Bronchial epithelial cell (primary cell): ENCODE measurements around the gene NRXN3. TPM values are rescaled to one million over a fixed set of nuclear protein-coding genes. Genes with fewer than 3 reads are reported as not detected.

Source experiments
- DNase-seq: peaks from one replicate; pipeline ENCODE4 v3.0.0-alpha.2; 2010; ENCODE audit warnings: low read depth
- FAIRE-seq: peaks from 2 replicates; lab custom pipeline; 2011; peaks lifted over from hg19 to GRCh38; lab: Jason Lieb, UNC
- H3K27me3 ChIP-seq: 2 replicates; pipeline ENCODE4 v1.5.1; 2011; ENCODE audit warnings: low read length; ENCODE audit not compliant: control insufficient read depth, insufficient read depth
- H3K36me3 ChIP-seq: 2 replicates; pipeline ENCODE4 v1.5.1; 2011; ENCODE audit warnings: low read length; ENCODE audit not compliant: control insufficient read depth, insufficient read depth
- H3K4me3 ChIP-seq: 2 replicates; pipeline ENCODE4 v1.5.1; 2011; ENCODE audit warnings: mild to moderate bottlenecking, low read depth, low read length, control low read depth
- CTCF ChIP-seq: IDR thresholded peaks from 2 replicates; pipeline ENCODE4 v1.5.1; 2011; ENCODE audit warnings: mild to moderate bottlenecking, moderate library complexity, low read length, control low read depth, inconsistent platforms; ENCODE audit not compliant: insufficient read depth, severe bottlenecking
- total RNA-seq: library from RNA; depleted of rRNA; stranded (reverse); fragments of >200 nt; gene quantifications from 2 replicates; pipeline ENCODE4 v1.2.1, GENCODE V29; 2014

Gene NRXN3
- total RNA-seq, 1 donor from 2014 or later = under 0.01 TPM

- no peak for TF ChIP-seq CTCF
- Histone ChIP-seq H3K4me3 (no peak overlapping the region), H3K27me3 (no peaks in the 10 kb centered on the region), H3K36me3 (no peaks in the 10 kb centered on the region)
- DNase-seq (no peak), FAIRE-seq (no peak)
Observed at GRCh38 chr14:79321070-79321469, 1150.9 kb downstream of the NRXN3 start.

- no peaks in the 10 kb centered on the region for H3K27me3 ChIP-seq
- no peak for DNase-seq
- FAIRE-seq = no peak
- H3K4me3 ChIP-seq = no peak overlapping the region
- TF ChIP-seq CTCF = no peak
- H3K36me3 ChIP-seq = no peaks in the 10 kb centered on the region
Observed at GRCh38 chr14:79325071-79325470, 1154.9 kb downstream of the NRXN3 start.

DNA sequence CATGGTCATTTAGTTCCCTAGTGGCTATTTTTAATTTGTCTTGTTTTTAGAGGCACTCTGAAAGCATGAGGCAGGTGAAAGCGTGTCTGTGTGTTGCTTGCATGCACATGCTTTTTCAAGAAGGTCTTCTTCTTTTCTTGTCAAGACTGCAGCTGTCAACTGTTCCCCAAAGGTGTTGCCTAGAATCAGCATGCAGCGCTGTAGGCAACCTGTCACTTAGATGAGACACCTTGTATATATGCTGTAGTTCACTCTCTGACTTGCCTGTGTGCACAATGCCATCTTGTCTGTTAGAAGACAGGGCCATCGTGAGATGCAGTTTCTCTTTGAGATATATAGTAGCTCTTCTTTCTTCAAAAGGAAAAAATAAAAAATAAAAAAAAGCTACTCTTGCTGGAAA lies 1155.4 kb downstream of the NRXN3 start:
- no peak for FAIRE-seq
- Histone ChIP-seq H3K4me3 (no peak overlapping the region), H3K27me3 (no peaks in the 10 kb centered on the region), H3K36me3 (no peaks in the 10 kb centered on the region)
- no peak for DNase-seq
- no peak for TF ChIP-seq CTCF

GRCh38 chr14:79328863-79329262 lies 1158.7 kb downstream of the NRXN3 start:
- FAIRE-seq (no peak), DNase-seq (peak; percentile 9)
- no peak for TF ChIP-seq CTCF
- H3K36me3 ChIP-seq = no peaks in the 10 kb centered on the region
- no peaks in the 10 kb centered on the region for H3K27me3 ChIP-seq
- H3K4me3 ChIP-seq = no peak overlapping the region

DNA sequence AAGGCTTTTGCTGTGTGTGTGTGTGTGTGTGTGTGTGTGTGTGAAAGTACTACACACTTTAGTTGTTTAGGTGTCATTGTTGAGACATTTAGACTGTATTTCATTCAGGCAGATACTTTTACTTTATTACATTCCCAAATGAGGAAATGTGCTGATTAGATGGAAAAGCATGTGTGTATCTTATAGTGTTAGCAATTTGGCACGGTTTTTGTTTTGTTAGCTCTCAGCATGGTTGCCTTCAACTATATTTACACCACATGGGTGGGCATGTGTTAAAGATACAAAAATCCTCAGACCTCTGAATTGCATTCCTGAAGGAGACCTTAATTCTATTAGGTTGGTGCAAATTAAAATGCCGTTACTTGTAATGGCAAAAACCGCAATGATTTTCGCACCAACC lies 1161.7 kb downstream of the NRXN3 start:
- DNase-seq (no peak), FAIRE-seq (no peak)
- TF ChIP-seq CTCF = no peak
- no peaks in the 10 kb centered on the region for H3K36me3 ChIP-seq
- no peaks in the 10 kb centered on the region for H3K27me3 ChIP-seq
- no peak overlapping the region for H3K4me3 ChIP-seq

DNA sequence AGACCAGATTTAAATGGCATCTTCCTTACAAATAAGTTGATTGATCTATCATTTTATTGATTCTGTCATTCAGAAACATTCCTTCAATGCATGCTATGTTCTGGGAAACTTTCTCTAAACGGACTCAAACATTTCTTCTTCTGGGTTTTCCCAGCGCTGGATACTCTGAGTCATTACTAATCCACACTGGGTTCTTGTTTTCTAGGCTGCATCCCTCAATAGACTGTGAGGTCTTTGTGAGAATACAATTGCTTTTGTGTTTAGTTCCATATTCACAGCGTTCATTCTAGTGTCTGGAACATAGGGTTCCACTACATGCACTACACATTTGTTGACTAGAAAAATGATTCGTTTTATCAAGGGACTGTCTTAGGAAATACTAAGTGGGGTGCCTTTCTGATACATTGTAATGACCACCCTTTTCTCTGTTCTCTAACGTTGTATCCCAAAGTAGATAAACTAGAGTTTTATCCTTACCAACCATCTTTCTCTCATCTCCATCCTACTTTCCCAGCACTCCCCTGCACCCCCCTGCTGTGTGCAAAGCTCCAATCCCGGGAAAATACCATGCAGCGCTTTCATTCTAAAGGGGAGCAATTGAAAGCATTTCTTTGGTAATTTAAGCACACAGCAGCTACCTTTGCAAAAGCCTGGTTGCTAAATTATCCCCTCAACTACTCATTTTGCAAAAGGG lies 1162.5 kb downstream of the NRXN3 start:
- Histone ChIP-seq H3K4me3 (no peak overlapping the region), H3K27me3 (no peaks in the 10 kb centered on the region), H3K36me3 (no peaks in the 10 kb centered on the region)
- no peak for TF ChIP-seq CTCF
- DNase-seq (no peak), FAIRE-seq (no peak)
